Loucy (cell line): ENCODE data around the gene TPSD1.

Experiments used
- H2AFZ ChIP-seq: fragments of 200-600 bp; sonication (generic); 2 replicates; pipeline ENCODE4 v1.6.0; 2016; ENCODE audit warnings: antibody characterized with exemption, mild to moderate bottlenecking, low read length, moderate library complexity
- H3F3A ChIP-seq: fragments of 200-600 bp; 2 replicates; pipeline ENCODE4 v1.6.0; 2016; ENCODE audit warnings: antibody characterized with exemption, low read depth, mild to moderate bottlenecking
- H3K27me3 ChIP-seq: fragments of 200-600 bp; sonication (generic); 2 replicates; pipeline ENCODE4 v1.6.1; 2014; ENCODE audit warnings: low read length, mild to moderate bottlenecking; ENCODE audit not compliant: insufficient read depth, poor library complexity, severe bottlenecking
- H3K36me3 ChIP-seq: fragments of 200-600 bp; sonication (generic); 2 replicates; pipeline ENCODE4 v1.6.1; 2016; ENCODE audit warnings: low read length; ENCODE audit not compliant: insufficient read depth
- H3K4me1 ChIP-seq: fragments of 200-600 bp; sonication (generic); 2 replicates; pipeline ENCODE4 v1.5.1; 2014; ENCODE audit warnings: low read length, mild to moderate bottlenecking; ENCODE audit not compliant: insufficient read depth, poor library complexity, severe bottlenecking
- H3K4me2 ChIP-seq: fragments of 200-600 bp; sonication (generic); 2 replicates; pipeline ENCODE4 v1.6.0; 2014; ENCODE audit warnings: antibody characterized with exemption, low read length, low read depth, mild to moderate bottlenecking; ENCODE audit not compliant: poor library complexity, severe bottlenecking
- H3K4me3 ChIP-seq: fragments of 200-600 bp; sonication (generic); 2 replicates; pipeline ENCODE4 v1.5.1; 2014; ENCODE audit warnings: low read length, mild to moderate bottlenecking, mixed read lengths; ENCODE audit not compliant: poor library complexity, severe bottlenecking
- H3K79me2 ChIP-seq: fragments of 200-600 bp; sonication (generic); 2 replicates; pipeline ENCODE4 v1.6.1; 2014; ENCODE audit warnings: low read length; ENCODE audit not compliant: insufficient read depth
- H3K9ac ChIP-seq: fragments of 200-600 bp; sonication (generic); 2 replicates; pipeline ENCODE4 v1.6.0; 2014; ENCODE audit warnings: mild to moderate bottlenecking, low read depth, low read length, moderate library complexity; ENCODE audit not compliant: poor library complexity, severe bottlenecking
- H3K9me2 ChIP-seq: fragments of 200-600 bp; sonication (generic); replicated peaks from 2 replicates; pipeline ENCODE4 v1.6.1; 2016; ENCODE audit warnings: low read depth, low read length, mixed read lengths
- H3K9me3 ChIP-seq: fragments of 200-600 bp; sonication (generic); 2 replicates; pipeline ENCODE4 v1.6.1; 2014; ENCODE audit warnings: mild to moderate bottlenecking, antibody characterized with exemption, low read length, low read depth; ENCODE audit not compliant: insufficient read depth
- H4K20me1 ChIP-seq: fragments of 200-600 bp; sonication (generic); 2 replicates; pipeline ENCODE4 v1.6.0; 2014; ENCODE audit warnings: antibody characterized with exemption, low read length, mild to moderate bottlenecking; ENCODE audit not compliant: insufficient read depth, poor library complexity, severe bottlenecking
- EZH2phosphoT487 ChIP-seq: fragments of 200-600 bp; IDR thresholded peaks from 2 replicates; pipeline ENCODE4 v1.6.1; 2018; ENCODE audit warnings: antibody characterized with exemption, mild to moderate bottlenecking, moderate library complexity, borderline replicate concordance
- TF ChIP-seq, protein P1 (sequence below): fragments of 200-600 bp; sonication (generic); conservative IDR thresholded peaks from 2 replicates; pipeline ENCODE4 v1.5.1; 2014; ENCODE audit warnings: mild to moderate bottlenecking, antibody characterized with exemption, low read length

TPSD1 gene

DNA sequence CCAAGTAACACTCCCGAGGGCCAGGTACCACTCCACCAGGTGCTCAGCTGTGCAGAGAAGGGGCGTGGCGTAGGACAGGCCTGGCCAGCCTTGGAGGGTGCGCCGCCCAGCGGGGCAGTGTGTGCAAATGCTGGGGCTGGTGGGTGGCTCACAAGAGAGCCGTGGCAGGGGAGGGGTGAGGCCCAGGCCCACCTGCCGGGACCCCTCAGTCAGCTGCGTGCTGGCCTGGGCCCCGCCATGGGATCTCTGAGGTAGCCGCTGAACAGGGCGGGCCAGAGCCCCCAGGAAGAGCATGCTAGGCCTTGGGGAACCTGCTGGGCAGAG, 39.6 kb upstream of the TPSD1 start:
- Histone ChIP-seq H3K36me3 (no peaks in the 10 kb centered on the region), H3K9ac (no peak overlapping the region), H4K20me1 (no peaks in the 10 kb centered on the region), H3K4me3 (no peak overlapping the region), H2AFZ (no peak overlapping the region), H3K27me3 (no peaks in the 10 kb centered on the region), H3K79me2 (no peaks in the 10 kb centered on the region), H3F3A (no peaks in the 10 kb centered on the region), H3K9me2 (no peaks in the 10 kb centered on the region), H3K4me1 (no peaks in the 10 kb centered on the region), H3K9me3 (no peaks in the 10 kb centered on the region), H3K4me2 (no peak overlapping the region)
- no peak for TF ChIP-seq EZH2phosphoT487
- TF ChIP-seq, protein P1, sequence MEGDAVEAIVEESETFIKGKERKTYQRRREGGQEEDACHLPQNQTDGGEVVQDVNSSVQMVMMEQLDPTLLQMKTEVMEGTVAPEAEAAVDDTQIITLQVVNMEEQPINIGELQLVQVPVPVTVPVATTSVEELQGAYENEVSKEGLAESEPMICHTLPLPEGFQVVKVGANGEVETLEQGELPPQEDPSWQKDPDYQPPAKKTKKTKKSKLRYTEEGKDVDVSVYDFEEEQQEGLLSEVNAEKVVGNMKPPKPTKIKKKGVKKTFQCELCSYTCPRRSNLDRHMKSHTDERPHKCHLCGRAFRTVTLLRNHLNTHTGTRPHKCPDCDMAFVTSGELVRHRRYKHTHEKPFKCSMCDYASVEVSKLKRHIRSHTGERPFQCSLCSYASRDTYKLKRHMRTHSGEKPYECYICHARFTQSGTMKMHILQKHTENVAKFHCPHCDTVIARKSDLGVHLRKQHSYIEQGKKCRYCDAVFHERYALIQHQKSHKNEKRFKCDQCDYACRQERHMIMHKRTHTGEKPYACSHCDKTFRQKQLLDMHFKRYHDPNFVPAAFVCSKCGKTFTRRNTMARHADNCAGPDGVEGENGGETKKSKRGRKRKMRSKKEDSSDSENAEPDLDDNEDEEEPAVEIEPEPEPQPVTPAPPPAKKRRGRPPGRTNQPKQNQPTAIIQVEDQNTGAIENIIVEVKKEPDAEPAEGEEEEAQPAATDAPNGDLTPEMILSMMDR = no peak

DNA sequence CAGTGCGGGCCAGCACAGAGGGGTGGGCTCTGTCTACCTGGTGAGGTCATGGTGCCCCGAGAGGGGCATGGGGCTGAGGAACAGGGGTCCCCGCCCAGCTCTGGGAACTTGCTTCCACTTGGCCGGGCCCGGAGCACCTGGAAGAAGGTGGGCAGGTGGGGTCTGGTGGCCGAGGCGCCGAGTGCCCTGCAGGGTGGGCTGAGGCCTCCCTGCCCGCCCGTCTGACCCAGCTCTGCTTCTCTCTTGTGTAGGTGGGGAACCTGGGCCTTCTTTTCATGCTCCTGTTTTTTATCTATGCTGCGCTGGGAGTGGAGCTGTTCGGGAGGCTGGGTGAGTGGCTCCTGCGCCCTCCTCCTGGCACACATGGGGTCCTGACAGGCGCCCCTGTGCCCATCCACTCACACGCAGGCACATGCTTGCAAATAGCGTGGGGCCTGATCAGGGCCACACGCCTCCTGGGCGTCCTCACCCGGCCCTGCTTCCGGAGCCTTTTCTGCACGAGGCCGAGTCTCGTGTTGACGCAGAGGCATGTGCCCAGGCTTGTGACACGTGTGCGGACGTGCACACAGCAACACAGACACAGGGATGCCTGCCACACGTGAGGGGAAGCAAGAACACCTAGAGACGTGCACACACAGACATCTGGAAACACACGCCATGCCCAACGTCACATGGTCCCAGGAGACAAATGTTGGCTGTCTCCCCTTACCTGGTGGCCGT, 39.0 kb upstream of the TPSD1 start:
- no peaks in the 10 kb centered on the region for H3K9me3 ChIP-seq
- H2AFZ ChIP-seq = no peak overlapping the region
- H3K27me3 ChIP-seq = no peaks in the 10 kb centered on the region
- no peaks in the 10 kb centered on the region for H3K9me2 ChIP-seq
- no peaks in the 10 kb centered on the region for H4K20me1 ChIP-seq
- H3K4me3 ChIP-seq = no peak overlapping the region
- H3F3A ChIP-seq = no peaks in the 10 kb centered on the region
- H3K4me2 ChIP-seq = no peak overlapping the region
- H3K9ac ChIP-seq = no peak overlapping the region
- H3K4me1 ChIP-seq = no peaks in the 10 kb centered on the region
- H3K79me2 ChIP-seq = no peaks in the 10 kb centered on the region
- no peaks in the 10 kb centered on the region for H3K36me3 ChIP-seq
- TF ChIP-seq, protein P1 = no peak
- TF ChIP-seq EZH2phosphoT487 = no peak

DNA sequence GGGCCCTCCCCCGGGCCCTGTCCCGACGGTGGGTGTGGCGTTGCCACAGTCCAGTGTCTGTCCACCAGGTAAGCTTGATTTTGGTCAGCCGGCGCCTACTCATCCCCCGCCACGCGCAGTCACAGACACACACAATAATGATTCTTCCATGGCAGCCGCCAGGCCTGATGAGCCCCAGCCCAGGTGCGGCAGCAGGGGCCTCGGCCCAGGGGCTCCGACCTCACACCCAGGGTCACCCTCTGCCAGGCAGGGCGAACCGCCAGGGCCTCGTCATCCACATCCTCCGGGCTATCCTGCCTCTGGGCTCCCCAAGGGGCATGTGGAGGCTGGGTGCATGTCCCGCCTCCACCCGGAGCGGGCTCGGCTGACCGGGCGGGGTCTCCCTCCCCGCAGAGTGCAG, 38.3 kb upstream of the TPSD1 start:
- TF ChIP-seq, protein P1 = no peak
- H3K9me2 ChIP-seq = no peaks in the 10 kb centered on the region
- no peak overlapping the region for H3K4me3 ChIP-seq
- H3F3A ChIP-seq = no peaks in the 10 kb centered on the region
- H3K27me3 ChIP-seq = no peaks in the 10 kb centered on the region
- no peaks in the 10 kb centered on the region for H3K36me3 ChIP-seq
- no peak overlapping the region for H2AFZ ChIP-seq
- H4K20me1 ChIP-seq = no peaks in the 10 kb centered on the region
- H3K9ac ChIP-seq = no peak overlapping the region
- no peaks in the 10 kb centered on the region for H3K79me2 ChIP-seq
- no peaks in the 10 kb centered on the region for H3K4me1 ChIP-seq
- H3K9me3 ChIP-seq = no peaks in the 10 kb centered on the region
- H3K4me2 ChIP-seq = no peak overlapping the region
